Activated T-helper 1 cell treated with anti-CD3 and anti-CD28 coated beads, Interleukin-12 subunit alpha, Interleukin-12 subunit beta, Interleukin-2, Interleukin-4 antibody, amounts not matched to agents 30 ng/mL and 10 ng/mL and 1 ng/mL, durations not matched to agents 14 hours and 24 hours and 36 hours (primary cell): Measurements from ENCODE around the gene CITED1. TPM values are rescaled to one million over a fixed set of nuclear protein-coding genes. Genes with fewer than 3 reads are reported as not detected.

Source experiments
- DNase-seq: peaks from one replicate; pipeline ENCODE4 v3.0.0; 2021; ENCODE audit warnings: low spot score
- H3K27ac Mint-ChIP-seq: one replicate; pipeline ENCODE4 v1.8.0; 2021; ENCODE audit warnings: mild to moderate bottlenecking, mixed read lengths
- H3K27me3 Mint-ChIP-seq: one replicate; pipeline ENCODE4 v1.8.0; 2022; ENCODE audit warnings: mild to moderate bottlenecking, moderate library complexity, mixed read lengths; ENCODE audit not compliant: insufficient read depth
- H3K36me3 Mint-ChIP-seq: one replicate; pipeline ENCODE4 v1.8.0; 2021; ENCODE audit warnings: low read depth, mixed read lengths
- H3K4me1 Mint-ChIP-seq: one replicate; pipeline ENCODE4 v1.8.0; 2021; ENCODE audit warnings: low read depth, mixed read lengths
- H3K4me3 Mint-ChIP-seq: one replicate; pipeline ENCODE4 v1.8.0; 2021; ENCODE audit warnings: mild to moderate bottlenecking, moderate library complexity, mixed read lengths
- H3K9me3 Mint-ChIP-seq: one replicate; pipeline ENCODE4 v1.8.0; 2021; ENCODE audit warnings: mixed read lengths
- intact Hi-C: fragments of 100-400 bp; cut with micrococcal nuclease; formaldehyde crosslinking; loops from one replicate; pipeline ENCODE4 v1.15.1; 2024
- total RNA-seq: library from RNA; stranded (reverse); gene quantifications from 2 replicates; pipeline ENCODE4 v1.2.3, GENCODE V29; 2022

The CITED1 gene
- total RNA-seq, 1 donor from 2014 or later = 0.78 TPM

GRCh38 chrX:72304877-72305276, 837 bp downstream of the CITED1 start:
- Mint-ChIP-seq H3K27me3 (peaks cover 52% of the 10 kb centered on the region), H3K27ac (no peak overlapping the region), H3K36me3 (no peaks in the 10 kb centered on the region), H3K4me1 (peaks cover 24% of the 10 kb centered on the region), H3K9me3 (no peaks in the 10 kb centered on the region), H3K4me3 (peak overlapping the region; percentile 47)
- intact Hi-C loops = loop anchor here (5.0 kb wide), 2 partner anchors 317 to 407 kb away; partner anchors contain the start of gene PHKA1
- DNase-seq = no peak

GRCh38 chrX:72301781-72302180, 3.9 kb downstream of the CITED1 start:
- H3K4me3 Mint-ChIP-seq = no peak overlapping the region
- peaks cover 45% of the 10 kb centered on the region for H3K27me3 Mint-ChIP-seq
- peaks cover under 1% of the 10 kb centered on the region for H3K4me1 Mint-ChIP-seq
- no peak for DNase-seq
- no peak overlapping the region for H3K27ac Mint-ChIP-seq
- no peaks in the 10 kb centered on the region for H3K36me3 Mint-ChIP-seq
- intact Hi-C loops = no loop called here
- H3K9me3 Mint-ChIP-seq = no peaks in the 10 kb centered on the region

GRCh38 chrX:72299891-72300630, 5.7 kb downstream of the CITED1 start:
- Mint-ChIP-seq H3K9me3 (no peaks in the 10 kb centered on the region), H3K4me3 (no peak overlapping the region), H3K27me3 (peaks cover 52% of the 10 kb centered on the region), H3K27ac (no peak overlapping the region), H3K4me1 (no peaks in the 10 kb centered on the region), H3K36me3 (no peaks in the 10 kb centered on the region)
- intact Hi-C loops = loop anchor here (2.0 kb wide), 1 partner anchor 241 kb away; no protein-coding TSS in a partner anchor
- no peak for DNase-seq

GRCh38 chrX:72297953-72298730, 7.6 kb downstream of the CITED1 start:
- no peaks in the 10 kb centered on the region for H3K4me1 Mint-ChIP-seq
- peaks cover 33% of the 10 kb centered on the region for H3K27me3 Mint-ChIP-seq
- intact Hi-C loops = loop anchor here (2.0 kb wide), 1 partner anchor 243 kb away; no protein-coding TSS in a partner anchor
- no peak overlapping the region for H3K4me3 Mint-ChIP-seq
- H3K36me3 Mint-ChIP-seq = no peaks in the 10 kb centered on the region
- no peaks in the 10 kb centered on the region for H3K9me3 Mint-ChIP-seq
- no peak for DNase-seq
- no peak overlapping the region for H3K27ac Mint-ChIP-seq

GRCh38 chrX:72296991-72297390, 8.7 kb downstream of the CITED1 start:
- no peak for DNase-seq
- Mint-ChIP-seq H3K27me3 (peaks cover 35% of the 10 kb centered on the region), H3K9me3 (no peaks in the 10 kb centered on the region), H3K27ac (no peak overlapping the region), H3K4me3 (no peak overlapping the region), H3K4me1 (no peaks in the 10 kb centered on the region), H3K36me3 (no peaks in the 10 kb centered on the region)
- intact Hi-C loops = no loop called here

- Mint-ChIP-seq H3K4me1 (no peaks in the 10 kb centered on the region), H3K9me3 (no peaks in the 10 kb centered on the region), H3K36me3 (no peaks in the 10 kb centered on the region), H3K27ac (no peak overlapping the region), H3K27me3 (peaks cover 40% of the 10 kb centered on the region), H3K4me3 (no peak overlapping the region)
- intact Hi-C loops = no loop called here
- DNase-seq = no peak
Observed at GRCh38 chrX:72295745-72296144, 10.0 kb downstream of the CITED1 start.

- no peaks in the 10 kb centered on the region for H3K36me3 Mint-ChIP-seq
- intact Hi-C loops = no loop called here
- no peaks in the 10 kb centered on the region for H3K4me1 Mint-ChIP-seq
- no peaks in the 10 kb centered on the region for H3K9me3 Mint-ChIP-seq
- no peak for DNase-seq
- peaks cover 37% of the 10 kb centered on the region for H3K27me3 Mint-ChIP-seq
- no peak overlapping the region for H3K27ac Mint-ChIP-seq
- H3K4me3 Mint-ChIP-seq = no peak overlapping the region
Observed at GRCh38 chrX:72294497-72294896, 11.2 kb downstream of the CITED1 start.

GRCh38 chrX:72282302-72282701, 23.4 kb downstream of the CITED1 start:
- no peaks in the 10 kb centered on the region for H3K36me3 Mint-ChIP-seq
- H3K27ac Mint-ChIP-seq = no peak overlapping the region
- H3K4me3 Mint-ChIP-seq = no peak overlapping the region
- intact Hi-C loops = no loop called here
- peaks cover 18% of the 10 kb centered on the region for H3K27me3 Mint-ChIP-seq
- DNase-seq = no peak
- H3K4me1 Mint-ChIP-seq = no peaks in the 10 kb centered on the region
- H3K9me3 Mint-ChIP-seq = no peaks in the 10 kb centered on the region

GRCh38 chrX:72280321-72280845, 25.3 kb downstream of the CITED1 start:
- intact Hi-C loops = no loop called here
- DNase-seq = no peak
- Mint-ChIP-seq H3K4me1 (peaks cover 6% of the 10 kb centered on the region), H3K27me3 (peaks cover 18% of the 10 kb centered on the region), H3K4me3 (no peak overlapping the region), H3K36me3 (peaks cover 8% of the 10 kb centered on the region), H3K9me3 (no peaks in the 10 kb centered on the region), H3K27ac (no peak overlapping the region)

GRCh38 chrX:72276478-72276953, 29.2 kb downstream of the CITED1 start:
- H3K9me3 Mint-ChIP-seq = no peaks in the 10 kb centered on the region
- peak overlapping the region; percentile 89 for H3K4me3 Mint-ChIP-seq
- peaks cover 7% of the 10 kb centered on the region for H3K27me3 Mint-ChIP-seq
- H3K4me1 Mint-ChIP-seq = peaks cover 40% of the 10 kb centered on the region
- H3K36me3 Mint-ChIP-seq = peaks cover 45% of the 10 kb centered on the region
- DNase-seq = no peak
- intact Hi-C loops = loop anchor here (1.0 to 5.0 kb wide), 4 partner anchors 38 to 297 kb away; partner anchors contain the start of gene ERCC6L
- H3K27ac Mint-ChIP-seq = peak overlapping the region; percentile 90

GRCh38 chrX:72274526-72274925, 31.2 kb downstream of the CITED1 start:
- peaks cover 50% of the 10 kb centered on the region for H3K36me3 Mint-ChIP-seq
- peak overlapping the region; percentile 89 for H3K4me3 Mint-ChIP-seq
- peaks cover 51% of the 10 kb centered on the region for H3K4me1 Mint-ChIP-seq
- H3K27me3 Mint-ChIP-seq = peaks cover 6% of the 10 kb centered on the region
- no peaks in the 10 kb centered on the region for H3K9me3 Mint-ChIP-seq
- no peak for DNase-seq
- H3K27ac Mint-ChIP-seq = peak overlapping the region; percentile 76
- intact Hi-C loops = no loop called here

GRCh38 chrX:72273718-72274117, 32.0 kb downstream of the CITED1 start:
- intact Hi-C loops = no loop called here
- Mint-ChIP-seq H3K27me3 (no peaks in the 10 kb centered on the region), H3K4me3 (peak overlapping the region; percentile 89), H3K4me1 (peaks cover 52% of the 10 kb centered on the region), H3K27ac (peak overlapping the region; percentile 76), H3K9me3 (no peaks in the 10 kb centered on the region), H3K36me3 (peaks cover 54% of the 10 kb centered on the region)
- DNase-seq = no peak

- intact Hi-C loops = no loop called here
- peaks cover 58% of the 10 kb centered on the region for H3K36me3 Mint-ChIP-seq
- peak overlapping the region; percentile 53 for H3K4me3 Mint-ChIP-seq
- H3K27me3 Mint-ChIP-seq = no peaks in the 10 kb centered on the region
- H3K9me3 Mint-ChIP-seq = no peaks in the 10 kb centered on the region
- no peak for DNase-seq
- H3K27ac Mint-ChIP-seq = peak overlapping the region; percentile 72
- H3K4me1 Mint-ChIP-seq = peaks cover 52% of the 10 kb centered on the region
Observed at GRCh38 chrX:72272868-72273267, 32.8 kb downstream of the CITED1 start.
